ENCODE measurements around the gene NBPF1.
"Not testable (repeated sequence)": the region's sequence is repeated elsewhere in the genome, so short reads cannot be mapped to it uniquely, and the experiment has no call there.

The NBPF1 gene

GRCh38 chr1:16628361-16629111 lies 15.2 kb upstream of the NBPF1 start:
- Histone ChIP-seq H3K4me3 (ENCODE audit: low read depth, low read length) (no peak overlapping the region), H3K9ac (ENCODE audit: low read depth, low read length) (no peak overlapping the region), H3K27me3 (ENCODE audit: control insufficient read depth, insufficient read depth, low read length) (no peaks in the 10 kb centered on the region), H3K9me3 (ENCODE audit: control insufficient read depth, insufficient read depth, low read length) (no peaks in the 10 kb centered on the region), H3K27ac (ENCODE audit: low read depth, low read length) (no peak overlapping the region), H3K4me1 (ENCODE audit: control insufficient read depth, insufficient read depth, low read length) (no peaks in the 10 kb centered on the region), H3K36me3 (ENCODE audit: control insufficient read depth, insufficient read depth, low read length) (peaks cover 47% of the 10 kb centered on the region)

- peaks cover 40% of the 10 kb centered on the region for H3K36me3 ChIP-seq (ENCODE audit: control insufficient read depth, insufficient read depth, low read length)
- not testable (repeated sequence) for H3K4me1 ChIP-seq (ENCODE audit: control insufficient read depth, insufficient read depth, low read length); H3K27me3 ChIP-seq (ENCODE audit: control insufficient read depth, insufficient read depth, low read length); H3K27ac ChIP-seq (ENCODE audit: low read depth, low read length); H3K9me3 ChIP-seq (ENCODE audit: control insufficient read depth, insufficient read depth, low read length); H3K9ac ChIP-seq (ENCODE audit: low read depth, low read length); H3K4me3 ChIP-seq (ENCODE audit: low read depth, low read length)
Observed at GRCh38 chr1:16626409-16626983, 13.1 kb upstream of the NBPF1 start.

- H3K36me3 ChIP-seq (ENCODE audit: control insufficient read depth, insufficient read depth, low read length), result peaks cover 40% of the 10 kb centered on the region
- no peak overlapping the region for H3K4me3 ChIP-seq (ENCODE audit: low read depth, low read length)
- no peak overlapping the region for H3K9ac ChIP-seq (ENCODE audit: low read depth, low read length)
- no peaks in the 10 kb centered on the region for H3K4me1 ChIP-seq (ENCODE audit: control insufficient read depth, insufficient read depth, low read length)
- H3K9me3 ChIP-seq (ENCODE audit: control insufficient read depth, insufficient read depth, low read length), result no peaks in the 10 kb centered on the region
- H3K27ac ChIP-seq (ENCODE audit: low read depth, low read length), result no peak overlapping the region
- no peaks in the 10 kb centered on the region for H3K27me3 ChIP-seq (ENCODE audit: control insufficient read depth, insufficient read depth, low read length)
Observed at GRCh38 chr1:16625497-16626408, 12.4 kb upstream of the NBPF1 start.

- H3K9ac ChIP-seq (ENCODE audit: low read depth, low read length); H3K27me3 ChIP-seq (ENCODE audit: control insufficient read depth, insufficient read depth, low read length); H3K4me3 ChIP-seq (ENCODE audit: low read depth, low read length); H3K27ac ChIP-seq (ENCODE audit: low read depth, low read length); H3K9me3 ChIP-seq (ENCODE audit: control insufficient read depth, insufficient read depth, low read length); H3K4me1 ChIP-seq (ENCODE audit: control insufficient read depth, insufficient read depth, low read length): not testable (repeated sequence)
- peaks cover 37% of the 10 kb centered on the region for H3K36me3 ChIP-seq (ENCODE audit: control insufficient read depth, insufficient read depth, low read length)
Observed at GRCh38 chr1:16623812-16624719, 10.7 kb upstream of the NBPF1 start.

- not testable (repeated sequence) for H3K4me3 ChIP-seq (ENCODE audit: low read depth, low read length); H3K9ac ChIP-seq (ENCODE audit: low read depth, low read length); H3K27ac ChIP-seq (ENCODE audit: low read depth, low read length); H3K9me3 ChIP-seq (ENCODE audit: control insufficient read depth, insufficient read depth, low read length); H3K27me3 ChIP-seq (ENCODE audit: control insufficient read depth, insufficient read depth, low read length); H3K4me1 ChIP-seq (ENCODE audit: control insufficient read depth, insufficient read depth, low read length)
- H3K36me3 ChIP-seq (ENCODE audit: control insufficient read depth, insufficient read depth, low read length), result peaks cover 37% of the 10 kb centered on the region
Observed at GRCh38 chr1:16623337-16623736, 10.0 kb upstream of the NBPF1 start.

GRCh38 chr1:16621681-16622315 lies 8.4 kb upstream of the NBPF1 start:
- not testable (repeated sequence) for H3K4me1 ChIP-seq (ENCODE audit: control insufficient read depth, insufficient read depth, low read length); H3K9me3 ChIP-seq (ENCODE audit: control insufficient read depth, insufficient read depth, low read length); H3K27me3 ChIP-seq (ENCODE audit: control insufficient read depth, insufficient read depth, low read length); H3K4me3 ChIP-seq (ENCODE audit: low read depth, low read length); H3K9ac ChIP-seq (ENCODE audit: low read depth, low read length); H3K27ac ChIP-seq (ENCODE audit: low read depth, low read length)
- peaks cover 33% of the 10 kb centered on the region for H3K36me3 ChIP-seq (ENCODE audit: control insufficient read depth, insufficient read depth, low read length)

GRCh38 chr1:16621300-16621658 lies 7.9 kb upstream of the NBPF1 start:
- Histone ChIP-seq H3K9ac (ENCODE audit: low read depth, low read length) (no peak overlapping the region), H3K4me3 (ENCODE audit: low read depth, low read length) (no peak overlapping the region), H3K27ac (ENCODE audit: low read depth, low read length) (no peak overlapping the region), H3K9me3 (ENCODE audit: control insufficient read depth, insufficient read depth, low read length) (no peaks in the 10 kb centered on the region), H3K4me1 (ENCODE audit: control insufficient read depth, insufficient read depth, low read length) (no peaks in the 10 kb centered on the region), H3K36me3 (ENCODE audit: control insufficient read depth, insufficient read depth, low read length) (peaks cover 30% of the 10 kb centered on the region), H3K27me3 (ENCODE audit: control insufficient read depth, insufficient read depth, low read length) (no peaks in the 10 kb centered on the region)

- not testable (repeated sequence) for H3K27me3 ChIP-seq (ENCODE audit: control insufficient read depth, insufficient read depth, low read length); H3K9me3 ChIP-seq (ENCODE audit: control insufficient read depth, insufficient read depth, low read length); H3K27ac ChIP-seq (ENCODE audit: low read depth, low read length); H3K4me1 ChIP-seq (ENCODE audit: control insufficient read depth, insufficient read depth, low read length); H3K9ac ChIP-seq (ENCODE audit: low read depth, low read length); H3K4me3 ChIP-seq (ENCODE audit: low read depth, low read length)
- H3K36me3 ChIP-seq (ENCODE audit: control insufficient read depth, insufficient read depth, low read length), result peaks cover 21% of the 10 kb centered on the region; the same call in 1 of the 2 replicates
Observed at GRCh38 chr1:16619803-16620501, 6.6 kb upstream of the NBPF1 start.

- no peaks in the 10 kb centered on the region for H3K9me3 ChIP-seq (ENCODE audit: control insufficient read depth, insufficient read depth, low read length)
- H3K36me3 ChIP-seq (ENCODE audit: control insufficient read depth, insufficient read depth, low read length), result peaks cover 15% of the 10 kb centered on the region; the same call in 1 of the 2 replicates
- H3K4me3 ChIP-seq (ENCODE audit: low read depth, low read length), result no peak overlapping the region
- no peak overlapping the region for H3K9ac ChIP-seq (ENCODE audit: low read depth, low read length)
- peaks cover 6% of the 10 kb centered on the region; the same call in 1 of the 2 replicates for H3K4me1 ChIP-seq (ENCODE audit: control insufficient read depth, insufficient read depth, low read length)
- H3K27ac ChIP-seq (ENCODE audit: low read depth, low read length), result no peak overlapping the region
- H3K27me3 ChIP-seq (ENCODE audit: control insufficient read depth, insufficient read depth, low read length), result peaks cover 19% of the 10 kb centered on the region
Observed at GRCh38 chr1:16618719-16619118, 5.4 kb upstream of the NBPF1 start.

All from HUES48 (cell line).